Astrocyte (in vitro differentiated cells and primary cell): Measurements from ENCODE around the gene KDM6A.
"Not testable (repeated sequence)": the region's sequence is repeated elsewhere in the genome, so short reads cannot be mapped to it uniquely, and the experiment has no call there.

Source experiments
- CTCF ChIP-seq: IDR thresholded peaks from 2 replicates; pipeline ENCODE4 v1.5.1; 2011; ENCODE audit warnings: low read depth, mild to moderate bottlenecking, inconsistent platforms, low read length, moderate library complexity; ENCODE audit not compliant: insufficient read depth
- EZH2 ChIP-seq: IDR thresholded peaks from 2 replicates; pipeline ENCODE4 v1.6.1; 2012; ENCODE audit warnings: mild to moderate bottlenecking, low read length, inconsistent platforms; ENCODE audit not compliant: insufficient read depth

DNA sequence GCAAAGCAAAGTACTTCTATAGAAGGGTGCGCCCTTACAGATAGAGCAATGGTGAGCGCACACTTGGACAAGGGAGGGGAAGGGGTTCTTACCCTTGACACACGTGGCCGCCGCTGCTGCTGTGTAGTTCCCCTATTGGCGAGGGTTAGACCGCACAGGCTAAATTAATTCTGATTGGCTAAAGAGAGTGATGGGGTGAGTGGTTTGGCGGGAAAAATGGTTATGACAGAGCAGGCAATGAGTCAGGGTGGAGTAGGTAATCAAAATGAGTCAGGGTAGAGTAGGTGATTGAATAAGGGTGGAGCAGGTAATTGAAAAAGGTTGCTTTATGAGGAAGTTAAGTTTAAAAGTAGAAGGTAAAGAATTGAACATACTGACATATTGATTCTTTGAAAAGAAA lies 126.2 kb downstream of the KDM6A start:
- not testable (repeated sequence) for TF ChIP-seq CTCF, EZH2
